T-helper 1 cell treated with Interleukin-12 subunit alpha and Interleukin-12 subunit beta and Interleukin-4 antibody, amounts not matched to agents 30 μg/mL and 1 μg/mL, for 36 hours (primary cell): ENCODE results near the gene CSTB.

Source experiments
- H3K27ac Mint-ChIP-seq: one replicate; pipeline ENCODE4 v1.8.0; 2021; ENCODE audit warnings: mild to moderate bottlenecking, mixed read lengths
- H3K27me3 Mint-ChIP-seq: one replicate; pipeline ENCODE4 v1.8.0; 2021; ENCODE audit warnings: low read depth, mixed read lengths
- H3K36me3 Mint-ChIP-seq: one replicate; pipeline ENCODE4 v1.8.0; 2021; ENCODE audit warnings: low read depth, mixed read lengths
- H3K4me1 Mint-ChIP-seq: one replicate; pipeline ENCODE4 v1.8.0; 2021; ENCODE audit warnings: low read depth, mixed read lengths
- H3K4me3 Mint-ChIP-seq: one replicate; pipeline ENCODE4 v1.8.0; 2021; ENCODE audit warnings: mild to moderate bottlenecking, moderate library complexity, mixed read lengths
- H3K9me3 Mint-ChIP-seq: one replicate; pipeline ENCODE4 v1.8.0; 2021; ENCODE audit warnings: mixed read lengths

The CSTB gene

DNA sequence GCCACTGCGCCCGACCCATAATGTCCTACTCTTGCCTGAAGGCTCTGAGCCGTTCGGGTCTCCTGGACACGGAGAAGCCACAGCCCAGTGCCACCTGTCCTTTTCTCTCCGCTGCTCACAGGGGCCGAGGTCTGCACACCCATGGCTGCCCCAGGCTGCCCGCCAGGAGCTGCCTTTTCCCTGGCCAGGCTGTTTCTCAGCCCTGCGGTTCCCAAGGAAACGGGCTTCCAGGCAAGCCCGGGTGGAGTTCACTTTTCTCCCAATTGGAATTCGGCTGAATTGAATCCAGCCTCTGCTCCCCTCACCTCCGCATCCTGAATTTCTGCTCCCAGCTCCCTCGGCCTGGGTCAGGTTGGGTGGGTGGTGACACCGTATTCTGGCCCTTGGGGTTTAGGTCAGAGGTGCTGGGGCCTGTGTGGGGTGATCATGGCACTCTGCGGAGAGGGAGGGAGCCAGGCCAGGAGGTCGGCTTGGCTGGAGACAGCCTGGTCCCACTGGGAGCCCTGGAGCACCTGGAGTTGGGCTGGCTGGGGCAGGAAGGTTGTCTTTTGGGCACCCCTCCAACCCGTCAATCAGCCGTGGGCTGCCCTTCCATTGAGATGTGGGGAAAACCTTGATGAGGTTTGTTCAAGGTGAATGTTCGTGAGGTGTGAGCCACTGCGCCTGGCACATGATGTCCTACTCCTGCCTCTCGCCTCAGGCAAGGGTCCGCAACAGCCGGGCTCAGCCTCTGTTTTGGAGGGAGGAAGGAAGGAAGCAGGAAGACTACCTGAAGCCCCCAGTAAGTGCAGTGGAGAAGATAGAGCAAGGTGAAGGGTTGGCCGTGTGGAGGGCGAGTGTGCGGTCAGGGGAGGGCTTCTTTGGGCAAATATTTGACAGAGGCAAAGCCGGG lies 38.4 kb upstream of the CSTB start:
- Mint-ChIP-seq H3K27me3 (no peaks in the 10 kb centered on the region), H3K27ac (no peak overlapping the region), H3K36me3 (no peaks in the 10 kb centered on the region)

DNA sequence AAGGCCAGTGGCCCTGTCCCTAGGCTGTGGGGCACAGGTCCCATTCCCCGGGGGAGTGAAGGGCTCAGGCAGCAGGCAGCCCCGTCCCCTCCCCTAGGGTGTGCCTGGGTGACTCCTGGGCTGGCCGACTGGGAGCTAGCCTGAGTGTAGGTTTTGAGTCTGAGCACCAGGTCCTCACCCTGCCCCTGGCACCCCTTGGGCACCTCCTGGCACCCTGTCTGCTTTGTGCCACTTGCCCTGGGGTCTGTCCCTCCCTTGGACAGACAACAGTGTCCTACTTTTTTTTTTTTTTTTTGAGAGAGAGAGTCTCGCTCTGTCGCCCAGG lies 37.5 kb upstream of the CSTB start:
- peaks cover 12% of the 10 kb centered on the region for H3K4me1 Mint-ChIP-seq

More for the DNA sequence above, 38.4 kb upstream of the CSTB start:
- H3K4me3 Mint-ChIP-seq, result no peak overlapping the region
- peaks cover 12% of the 10 kb centered on the region for H3K4me1 Mint-ChIP-seq
- H3K9me3 Mint-ChIP-seq, result peaks cover 6% of the 10 kb centered on the region

DNA sequence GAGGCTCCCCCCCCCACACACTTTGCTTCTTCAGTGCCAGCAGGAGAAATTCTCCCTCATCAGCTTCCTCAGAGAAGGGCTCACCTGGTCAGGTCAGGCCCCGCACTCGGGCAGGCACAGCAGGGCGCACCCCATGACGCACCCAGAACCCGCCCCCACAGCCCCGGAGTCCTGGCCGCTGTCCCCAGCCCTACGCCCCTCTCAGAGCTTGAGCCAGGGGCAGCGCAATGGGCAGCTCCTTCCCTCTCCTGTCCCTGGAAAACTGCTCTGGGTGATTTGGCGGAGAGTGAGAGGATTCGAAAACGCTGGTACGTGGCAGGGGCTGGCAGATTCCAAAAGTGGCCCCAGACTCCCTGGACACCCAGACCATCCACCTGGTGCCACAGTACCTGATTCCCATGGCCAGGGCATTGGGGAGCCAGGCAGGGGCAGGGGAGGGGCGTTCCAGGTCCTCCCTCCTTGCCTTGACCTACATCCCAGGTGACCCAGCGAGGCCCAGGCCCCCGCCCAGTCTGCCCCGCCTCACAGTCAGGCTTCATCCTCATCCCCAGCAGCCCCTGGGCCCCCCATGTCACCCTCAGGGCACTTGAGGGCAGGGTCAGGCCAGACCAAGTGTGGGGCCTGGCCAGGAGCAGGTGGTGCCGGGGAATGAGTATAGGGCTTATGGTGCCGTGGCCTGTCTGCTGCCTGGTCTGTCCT lies 37.0 kb upstream of the CSTB start:
- Mint-ChIP-seq H3K27ac (no peak overlapping the region), H3K4me1 (peaks cover 12% of the 10 kb centered on the region), H3K9me3 (no peaks in the 10 kb centered on the region), H3K4me3 (no peak overlapping the region), H3K27me3 (no peaks in the 10 kb centered on the region), H3K36me3 (no peaks in the 10 kb centered on the region)

More for the DNA sequence above, 37.5 kb upstream of the CSTB start:
- Mint-ChIP-seq H3K4me3 (no peak overlapping the region), H3K9me3 (peaks cover 1% of the 10 kb centered on the region), H3K36me3 (no peaks in the 10 kb centered on the region), H3K27me3 (no peaks in the 10 kb centered on the region), H3K27ac (no peak overlapping the region)

DNA sequence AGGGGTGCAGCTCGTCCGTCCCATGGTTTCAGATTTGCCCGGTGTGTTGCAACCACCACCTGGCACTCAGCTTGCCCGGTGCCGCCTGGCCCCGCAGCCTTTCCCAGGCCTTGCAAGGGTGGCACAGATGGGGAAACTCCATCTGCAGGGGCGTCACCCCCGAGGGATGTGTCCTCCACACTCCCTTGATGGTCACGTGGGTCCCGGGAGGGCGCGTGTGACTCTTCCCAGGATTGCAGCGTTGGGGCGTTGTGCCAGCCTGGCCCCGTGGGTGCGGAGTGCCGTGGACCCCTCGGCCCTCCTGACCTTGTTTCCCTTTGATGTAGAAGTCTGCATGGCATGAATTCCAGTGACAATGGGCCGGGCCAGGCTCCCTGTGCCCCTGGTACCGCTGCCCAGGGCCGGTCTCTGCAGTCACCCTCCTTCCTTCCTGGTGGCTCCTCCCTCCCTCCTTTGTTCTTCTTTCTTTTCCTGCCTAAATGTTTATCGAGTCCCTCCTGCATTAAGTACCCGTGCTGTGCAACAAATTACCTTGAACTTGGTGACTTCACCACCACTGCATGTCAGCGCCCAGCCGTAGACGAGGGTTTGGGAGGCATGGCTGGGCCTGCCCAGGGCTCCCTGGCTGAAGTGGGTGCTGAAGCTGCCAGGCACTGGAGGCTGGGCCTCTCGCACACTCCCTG lies 36.2 kb upstream of the CSTB start:
- Mint-ChIP-seq H3K36me3 (no peaks in the 10 kb centered on the region), H3K27me3 (no peaks in the 10 kb centered on the region), H3K4me3 (no peak overlapping the region), H3K4me1 (peaks cover 12% of the 10 kb centered on the region), H3K9me3 (no peaks in the 10 kb centered on the region), H3K27ac (peak overlapping the region; percentile 39)

DNA sequence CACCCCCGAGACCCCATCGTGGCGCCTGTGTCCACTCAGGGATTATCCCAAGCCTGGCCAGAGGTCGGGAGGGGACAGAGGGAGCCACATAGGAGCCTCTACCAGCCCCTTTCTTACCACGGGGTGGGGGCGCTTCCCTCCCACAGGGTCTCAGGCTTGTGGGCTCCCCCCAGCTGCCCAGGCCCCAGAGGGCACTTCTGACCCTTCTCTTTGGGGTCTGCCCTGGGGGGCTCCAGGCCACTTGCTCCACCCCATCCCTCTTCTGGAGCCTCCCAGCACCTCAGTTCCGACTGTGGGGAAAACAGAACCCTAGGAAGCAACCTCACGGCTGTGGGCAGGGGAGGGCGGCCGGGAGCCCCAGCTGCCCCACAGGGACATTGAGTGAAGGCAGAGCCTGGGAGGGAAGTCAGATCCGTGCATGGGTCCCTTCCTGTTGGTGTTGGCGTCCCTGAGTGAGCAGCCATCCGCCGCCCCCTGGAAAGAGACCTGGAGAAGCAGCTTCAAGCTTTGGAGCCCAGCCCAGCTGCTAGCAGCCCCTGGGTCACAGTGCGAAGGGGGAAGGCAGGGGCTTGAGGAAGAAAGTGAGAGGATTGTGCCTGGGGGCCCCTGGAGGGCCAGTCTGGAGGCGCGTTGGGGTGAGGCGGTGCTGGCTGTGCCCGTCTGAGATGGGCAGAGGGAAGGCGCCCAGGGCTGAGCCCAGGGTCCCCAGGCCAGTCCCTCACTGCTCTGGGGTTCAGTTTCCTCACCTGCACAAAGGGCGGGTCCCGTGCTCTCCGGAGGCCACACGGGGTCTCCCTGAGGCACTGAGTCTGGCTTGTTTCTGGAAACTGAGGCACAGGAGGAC lies 35.4 kb upstream of the CSTB start:
- Mint-ChIP-seq H3K9me3 (no peaks in the 10 kb centered on the region), H3K27me3 (no peaks in the 10 kb centered on the region), H3K27ac (no peak overlapping the region), H3K4me3 (no peak overlapping the region), H3K4me1 (peaks cover 12% of the 10 kb centered on the region), H3K36me3 (no peaks in the 10 kb centered on the region)

DNA sequence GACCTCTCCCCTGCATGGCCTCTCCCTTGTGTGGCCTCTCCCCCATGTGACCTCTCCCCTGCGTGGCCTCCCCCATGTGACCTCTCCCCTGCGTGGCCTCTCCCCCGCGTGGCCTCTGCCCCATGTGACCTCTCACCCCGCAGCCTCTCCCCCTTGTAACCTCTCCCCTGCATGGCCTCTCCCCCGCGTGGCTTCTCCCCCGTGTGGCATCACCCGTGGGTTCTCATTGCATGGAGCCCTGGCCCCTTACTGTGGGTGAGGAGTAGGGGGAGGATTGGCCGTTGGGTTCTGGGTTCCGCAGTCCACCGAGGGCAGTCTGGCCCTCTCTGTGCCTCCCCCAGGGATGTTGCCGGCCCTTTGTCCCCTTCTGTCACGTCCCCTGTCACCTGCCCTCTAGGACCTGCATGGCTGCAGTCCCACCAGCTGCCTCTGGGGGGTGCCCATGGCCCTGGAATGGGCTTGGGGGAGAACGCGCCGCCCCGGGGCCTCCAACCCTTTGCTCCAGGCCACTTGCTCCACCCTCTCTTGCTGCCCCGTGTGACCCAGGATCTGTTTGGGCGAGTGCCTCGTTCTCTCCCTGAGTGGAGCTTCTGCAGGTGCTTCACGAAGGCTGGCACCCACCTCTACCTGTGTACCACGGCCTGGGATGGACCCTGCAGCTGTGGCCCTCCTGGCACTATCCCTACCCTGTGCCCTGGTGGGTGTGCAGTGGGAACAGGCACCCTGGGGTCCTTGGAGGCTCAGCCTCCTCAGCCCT lies 34.6 kb upstream of the CSTB start:
- H3K4me1 Mint-ChIP-seq, result peaks cover 14% of the 10 kb centered on the region
- no peaks in the 10 kb centered on the region for H3K36me3 Mint-ChIP-seq
- no peaks in the 10 kb centered on the region for H3K27me3 Mint-ChIP-seq
- no peaks in the 10 kb centered on the region for H3K9me3 Mint-ChIP-seq
- no peak overlapping the region for H3K4me3 Mint-ChIP-seq
- no peak overlapping the region for H3K27ac Mint-ChIP-seq

DNA sequence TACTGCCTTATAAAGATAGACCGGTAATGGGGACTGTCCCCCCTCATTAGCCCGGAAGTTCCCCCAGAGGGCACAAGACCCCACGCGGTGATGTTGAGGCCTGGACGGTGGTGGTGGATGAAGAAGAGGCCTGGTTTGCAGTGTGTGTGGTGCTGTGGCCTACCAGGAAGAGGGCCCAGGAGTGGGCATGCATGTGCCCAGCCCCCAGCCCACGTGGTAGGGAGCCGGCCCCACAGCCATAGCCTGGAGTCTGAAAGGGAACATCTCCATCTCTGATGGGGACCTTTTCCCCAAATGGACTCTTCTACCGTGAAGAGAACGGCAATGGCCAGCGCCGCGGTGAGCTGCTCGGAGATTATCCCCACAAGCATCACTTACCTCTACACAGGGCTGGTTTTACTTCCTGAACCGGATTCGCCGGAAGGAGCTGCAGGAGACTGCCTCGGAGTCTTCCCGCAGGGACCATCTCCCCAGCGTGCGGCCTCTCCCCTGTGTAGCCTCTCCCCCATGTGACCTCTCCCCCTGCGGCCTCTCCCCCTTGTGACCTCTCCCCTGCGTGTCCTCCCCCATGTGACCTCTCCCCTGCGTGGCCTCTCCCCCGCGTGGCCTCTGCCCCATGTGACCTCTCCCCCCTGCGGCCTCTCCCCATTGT lies 33.9 kb upstream of the CSTB start:
- no peaks in the 10 kb centered on the region for H3K27me3 Mint-ChIP-seq
- H3K4me1 Mint-ChIP-seq, result peaks cover 14% of the 10 kb centered on the region
- H3K9me3 Mint-ChIP-seq, result no peaks in the 10 kb centered on the region
- H3K4me3 Mint-ChIP-seq, result no peak overlapping the region
- H3K36me3 Mint-ChIP-seq, result no peaks in the 10 kb centered on the region
- no peak overlapping the region for H3K27ac Mint-ChIP-seq

DNA sequence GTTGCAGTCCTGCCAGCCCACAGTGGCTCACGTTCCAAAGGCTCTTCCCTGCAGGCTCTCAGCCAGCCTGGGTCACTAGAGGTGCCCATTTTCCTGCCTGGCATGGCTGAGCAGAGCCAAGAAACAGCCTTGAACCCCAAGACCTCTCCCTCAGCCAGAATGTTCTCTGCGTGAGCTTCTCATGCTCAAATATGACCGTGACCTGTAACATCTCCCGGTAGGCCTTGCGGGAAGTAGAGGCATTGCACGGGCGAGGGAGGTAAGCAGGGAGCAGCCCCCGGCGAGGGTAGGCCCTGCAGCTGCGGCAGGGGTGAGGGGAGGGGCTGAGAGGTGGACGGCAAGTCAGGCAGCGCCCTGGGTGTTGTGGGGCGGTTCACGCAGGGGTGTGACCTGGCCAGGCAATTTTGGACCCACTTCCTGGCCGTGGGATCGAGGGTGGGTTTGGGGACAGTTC lies 33.3 kb upstream of the CSTB start:
- H3K4me3 Mint-ChIP-seq, result no peak overlapping the region
- H3K36me3 Mint-ChIP-seq, result no peaks in the 10 kb centered on the region
- peaks cover 12% of the 10 kb centered on the region for H3K4me1 Mint-ChIP-seq
- H3K9me3 Mint-ChIP-seq, result no peaks in the 10 kb centered on the region
- no peak overlapping the region for H3K27ac Mint-ChIP-seq
- no peaks in the 10 kb centered on the region for H3K27me3 Mint-ChIP-seq

DNA sequence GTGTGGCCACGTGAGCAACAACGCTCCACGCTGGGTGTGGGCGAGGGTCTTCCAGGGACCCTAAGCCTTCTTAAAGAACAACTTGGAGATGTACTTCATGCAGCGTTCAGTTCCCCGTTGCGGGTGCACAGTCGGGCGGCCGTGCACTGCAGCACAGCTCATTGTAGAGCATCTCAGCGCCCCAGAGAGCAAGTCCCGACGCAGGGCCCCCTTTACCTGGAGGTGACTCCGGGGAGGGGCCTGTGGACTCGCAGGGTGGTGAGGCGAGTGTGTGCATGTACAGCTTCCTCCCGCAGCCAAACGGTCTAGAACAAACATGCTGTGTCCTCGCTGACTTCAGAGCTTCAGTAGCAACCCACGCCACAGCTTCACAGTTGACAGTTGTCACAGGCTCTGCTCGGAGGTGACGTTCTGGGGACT lies 32.7 kb upstream of the CSTB start:
- Mint-ChIP-seq H3K27me3 (no peaks in the 10 kb centered on the region), H3K4me3 (no peak overlapping the region), H3K9me3 (no peaks in the 10 kb centered on the region), H3K4me1 (peaks cover 12% of the 10 kb centered on the region), H3K36me3 (no peaks in the 10 kb centered on the region), H3K27ac (no peak overlapping the region)

DNA sequence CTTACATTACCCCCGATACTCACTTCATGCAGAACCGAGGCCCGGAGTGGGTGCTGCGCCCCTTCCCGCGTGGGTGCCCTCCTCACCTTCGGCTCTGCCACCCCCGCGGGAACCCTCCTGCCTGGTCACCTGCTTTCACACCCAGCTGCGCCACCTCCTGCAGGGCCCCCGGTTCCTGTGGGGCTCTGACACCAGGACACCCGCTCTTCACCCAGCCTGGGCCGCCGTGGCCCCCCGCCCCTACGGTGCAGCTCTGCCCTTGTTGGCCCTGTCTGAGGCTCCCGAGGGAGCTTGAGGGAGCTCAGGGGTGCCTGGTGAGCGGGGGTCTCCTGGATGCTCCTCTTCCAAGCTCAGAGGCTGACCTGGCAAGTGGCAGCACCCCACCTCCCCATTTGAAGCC lies 32.3 kb upstream of the CSTB start:
- H3K9me3 Mint-ChIP-seq, result no peaks in the 10 kb centered on the region
- H3K4me3 Mint-ChIP-seq, result no peak overlapping the region
- no peak overlapping the region for H3K27ac Mint-ChIP-seq
- H3K36me3 Mint-ChIP-seq, result no peaks in the 10 kb centered on the region
- peaks cover 12% of the 10 kb centered on the region for H3K4me1 Mint-ChIP-seq
- H3K27me3 Mint-ChIP-seq, result no peaks in the 10 kb centered on the region

DNA sequence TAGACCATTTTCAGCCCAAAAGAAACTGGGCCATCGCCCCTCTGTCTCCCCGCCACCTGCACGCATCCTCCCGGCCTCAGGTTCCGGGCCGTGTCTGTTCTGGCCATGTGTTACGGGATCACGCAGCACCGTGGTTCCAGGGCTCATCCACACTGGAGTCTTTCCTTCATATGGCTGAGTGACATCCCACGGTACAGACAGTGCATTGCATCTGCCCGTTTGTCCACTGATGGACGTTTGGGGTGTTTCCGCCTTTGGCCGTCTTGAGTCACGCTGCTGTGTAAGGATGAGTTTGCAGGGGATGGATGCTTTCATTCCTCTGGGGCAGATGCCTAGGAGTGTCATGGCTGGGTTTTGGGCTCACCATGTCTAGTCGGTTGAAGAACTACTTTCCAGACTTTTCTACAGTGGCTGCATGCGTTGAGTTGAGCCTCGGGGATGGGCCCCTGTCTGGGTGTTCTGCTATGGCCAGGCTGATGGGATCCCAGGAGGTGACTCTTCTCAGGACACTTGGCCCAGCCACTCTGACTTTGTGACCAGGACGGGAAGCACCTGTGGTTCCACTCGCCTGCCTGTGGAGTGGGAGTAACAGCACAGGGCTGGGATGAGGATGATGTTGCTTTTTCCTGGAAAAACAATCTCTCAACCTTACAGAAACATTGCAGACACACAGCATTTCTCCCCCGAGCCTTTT lies 30.1 kb upstream of the CSTB start:
- Mint-ChIP-seq H3K27ac (no peak overlapping the region), H3K9me3 (no peaks in the 10 kb centered on the region), H3K36me3 (peaks cover 6% of the 10 kb centered on the region), H3K27me3 (no peaks in the 10 kb centered on the region), H3K4me3 (no peak overlapping the region), H3K4me1 (peaks cover 8% of the 10 kb centered on the region)

DNA sequence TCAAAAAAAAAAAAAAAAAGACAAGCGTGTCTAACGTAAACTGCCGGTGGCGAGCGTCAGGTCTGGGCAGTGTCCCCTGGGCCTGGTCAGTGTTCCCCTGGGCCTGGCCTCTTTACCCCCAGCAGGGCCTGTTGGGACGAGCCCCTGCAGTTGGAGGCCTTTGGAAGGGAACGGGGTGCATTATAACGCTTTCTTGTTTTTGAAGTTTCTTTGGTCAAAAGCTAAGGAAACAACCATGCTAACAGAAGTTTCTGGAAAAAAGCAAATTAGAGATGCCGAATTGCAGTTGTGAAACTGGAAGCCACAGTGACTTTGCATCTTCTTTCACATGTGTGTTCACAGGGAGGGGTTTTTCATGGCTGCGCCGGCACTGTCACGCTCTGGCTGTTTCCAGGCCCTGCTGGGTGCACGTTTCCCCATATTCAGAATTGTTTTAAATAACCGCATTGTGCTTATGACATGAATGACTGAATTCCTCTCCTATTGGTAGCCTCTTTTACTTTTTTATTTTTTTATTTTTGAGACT lies 29.2 kb upstream of the CSTB start:
- Mint-ChIP-seq H3K27me3 (no peaks in the 10 kb centered on the region), H3K36me3 (peaks cover 6% of the 10 kb centered on the region), H3K9me3 (no peaks in the 10 kb centered on the region), H3K4me3 (no peak overlapping the region), H3K4me1 (peaks cover 2% of the 10 kb centered on the region), H3K27ac (no peak overlapping the region)
